ENCODE measurements around the gene PARVA. TPM values are rescaled to one million over a fixed set of nuclear protein-coding genes. Genes with fewer than 3 reads are reported as not detected.

PARVA gene
- total RNA-seq, 1 experiment from 2014 or later = 18.1 TPM

- Histone ChIP-seq H3K4ac (ENCODE audit: low read depth, low read length) (no peak overlapping the region), H2BK120ac (ENCODE audit: low read depth, low read length, poor library complexity, severe bottlenecking) (no peak overlapping the region), H4K8ac (replicated peaks; ENCODE audit: insufficient read length, low read depth, low read length) (no peak overlapping the region), H3K18ac (ENCODE audit: insufficient read length, low read depth, low read length) (no peak overlapping the region), H3T11ph (ENCODE audit: low read length) (no peak overlapping the region), H3K27ac (ENCODE audit: insufficient read length, low read depth, low read length) (no peak overlapping the region), H3K79me1 (ENCODE audit: insufficient read depth, low read depth, low read length, poor library complexity, severe bottlenecking) (no peaks in the 10 kb centered on the region), H3K27me3 (ENCODE audit: insufficient read depth, low read length) (peaks cover 2% of the 10 kb centered on the region; the same call in 1 of the 2 replicates), H3K14ac (ENCODE audit: insufficient read depth, low read length) (no peak overlapping the region), H3K9me3 (ENCODE audit: control insufficient read depth, low read depth, low read length) (no peaks in the 10 kb centered on the region), H2BK20ac (ENCODE audit: low read depth, low read length, poor library complexity, severe bottlenecking) (no peak overlapping the region), H4K5ac (ENCODE audit: insufficient read length, low read depth, low read length) (no peak overlapping the region), H2BK12ac (ENCODE audit: insufficient read length, low read depth, low read length) (no peak overlapping the region), H3K23me2 (ENCODE audit: insufficient read length, low read depth, low read length, poor library complexity, severe bottlenecking) (no peaks in the 10 kb centered on the region), H2BK5ac (ENCODE audit: insufficient read length, low read length) (no peak overlapping the region), H4K91ac (ENCODE audit: insufficient read length, low read depth, low read length) (no peak overlapping the region), H3K9ac (ENCODE audit: extremely low read depth, insufficient read length, low read length) (no peak overlapping the region), H3K4me1 (ENCODE audit: insufficient read depth, low read length) (0 out of 2 replicates have a peak, but pooled peaks cover 2% of the 10 kb centered on the region), H2AFZ (ENCODE audit: low read length) (no peak overlapping the region), H2BK15ac (ENCODE audit: low read depth, low read length) (no peak overlapping the region), H4K20me1 (ENCODE audit: control insufficient read depth, insufficient read depth, insufficient read length) (no peaks in the 10 kb centered on the region), H3K79me2 (ENCODE audit: insufficient read depth, low read length) (no peaks in the 10 kb centered on the region), H3K23ac (ENCODE audit: insufficient read length, low read depth, low read length) (no peak overlapping the region), H3K4me2 (ENCODE audit: insufficient read depth, insufficient read length, low read length) (no peak overlapping the region), H2AK5ac (ENCODE audit: insufficient read length, low read length) (no peak overlapping the region), H3K56ac (ENCODE audit: insufficient read length, low read depth, low read length) (no peak overlapping the region)
- Mint-ChIP-seq H3K4me1 (peaks cover 21% of the 10 kb centered on the region in 2 experiments), H3K9me3 (no peaks in the 10 kb centered on the region), H3K27me3 (ENCODE audit: low read depth) (no peaks in the 10 kb centered on the region), H3K36me3 (ENCODE audit: insufficient read depth in 1 of 3, low read depth in 3 of 3) (no peaks in the 10 kb centered on the region), H3K27ac (peak overlapping the region in 1 of 3 experiments; percentile 65; a peak in 2 of 7 replicates), H3K4me3 (no peak overlapping the region)
- WGBS (ENCODE audit: extremely low coverage, insufficient read length, low lambda C conversion rate) = no CpG with 5 or more reads among the region's 5 CpGs
- TF ChIP-seq CTCF (conservative IDR thresholded peaks at IDR 0.05) = no peak
- no peak for DNase-seq
Observed at GRCh38 chr11:12456651-12457579, 79.5 kb downstream of the PARVA start.
